SK-N-SH (cell line): Measurements from ENCODE around the gene STRIT1. TPM values are rescaled to one million over a fixed set of nuclear protein-coding genes. Genes with fewer than 3 reads are reported as not detected.

Experiments
- CTCF ChIA-PET: fragments of 300-600, 350-600 bp; formaldehyde crosslinking; extraction: SDS; loops from one replicate; lab custom pipeline; 2021; lab: Yijun Ruan, JAX
- POLR2A ChIA-PET: fragments of 350-600 bp; sonication (Branson Sonifier 250); formaldehyde crosslinking; extraction: SDS; loops from one replicate; lab custom pipeline; 2020; ENCODE audit warnings: antibody characterized with exemption, inconsistent platforms; lab: Yijun Ruan, JAX
- DNase-seq: peaks from one replicate; pipeline ENCODE4 v3.0.0; 2012
- H2AFZ ChIP-seq: fragments of 200-600 bp; sonication (generic); 2 replicates; pipeline ENCODE4 v1.8.1; 2016; ENCODE audit warnings: antibody characterized with exemption, mild to moderate bottlenecking, low read depth
- H3F3A ChIP-seq: fragments of 200-600 bp; sonication (generic); replicated peaks from 2 replicates; pipeline ENCODE3; 2016; ENCODE audit warnings: antibody characterized with exemption, mild to moderate bottlenecking; ENCODE audit not compliant: insufficient read depth
- H3K27ac ChIP-seq, 2 experiments: fragments of 200-500 bp in 1 of 2; fragments of 200-600 bp in 1 of 2; sonication (Bioruptor generic) in 1 of 2; sonication (generic), shearing (Covaris generic) in 1 of 2; 2 replicates each; pipeline versions ENCODE4 v1.5.1 to v1.6.1; 2014 to 2016; ENCODE audit warnings: low read depth in 2 of 2, inconsistent platforms in 1 of 2, low read length in 1 of 2, mild to moderate bottlenecking in 1 of 2, mixed read lengths in 1 of 2
- H3K27me3 ChIP-seq: fragments of 200-600 bp; sonication (generic), shearing (Covaris generic); 2 replicates; pipeline ENCODE4 v1.6.1; 2016; ENCODE audit warnings: mixed run types; ENCODE audit not compliant: insufficient read depth
- H3K36me3 ChIP-seq, 2 experiments: fragments of 200-500 bp in 1 of 2; fragments of 200-600 bp in 1 of 2; sonication (Bioruptor generic) in 1 of 2; sonication (generic) in 1 of 2; replicated peaks in 1 of 2; 2 replicates each; pipeline versions ENCODE3 to v1.5.1; 2014 to 2016; ENCODE audit warnings: low read length in 1 of 2, mild to moderate bottlenecking in 1 of 2; ENCODE audit not compliant: insufficient read depth in 2 of 2, control insufficient read depth in 1 of 2
- H3K4me1 ChIP-seq, 2 experiments: fragments of 200-500 bp in 1 of 2; fragments of 200-600 bp in 1 of 2; sonication (Bioruptor generic) in 1 of 2; sonication (generic), shearing (Covaris generic) in 1 of 2; 2 replicates each; pipeline versions ENCODE4 v1.5.1 to v1.6.1; 2014 to 2016; ENCODE audit warnings: low read depth in 1 of 2, low read length in 1 of 2, mixed run types in 1 of 2; ENCODE audit not compliant: insufficient read depth in 2 of 2, control insufficient read depth in 1 of 2
- H3K4me2 ChIP-seq: fragments of 200-600 bp; sonication (generic), shearing (Covaris generic); 2 replicates; pipeline ENCODE4 v1.6.1; 2017; ENCODE audit warnings: mixed run types
- H3K4me3 ChIP-seq, 2 experiments: fragments of 200-500 bp in 1 of 2; fragments of 200-600 bp in 1 of 2; sonication (Bioruptor generic) in 1 of 2; sonication (generic), shearing (Covaris generic) in 1 of 2; 2 replicates each; pipeline versions ENCODE4 v1.5.1 to v1.8.1; 2014 to 2016; ENCODE audit warnings: low read depth in 2 of 2, inconsistent platforms in 1 of 2, low read length in 1 of 2, mild to moderate bottlenecking in 1 of 2, mixed read lengths in 1 of 2, moderate library complexity in 1 of 2
- H3K79me2 ChIP-seq: fragments of 200-600 bp; sonication (generic); 2 replicates; pipeline ENCODE4 v1.8.1; 2017; ENCODE audit warnings: mild to moderate bottlenecking; ENCODE audit not compliant: insufficient read depth
- H3K9ac ChIP-seq: fragments of 200-600 bp; sonication (generic); 2 replicates; pipeline ENCODE4 v1.6.1; 2017; ENCODE audit warnings: mixed run types
- H3K9me2 ChIP-seq: fragments of 200-600 bp; sonication (generic); 2 replicates; pipeline ENCODE4 v1.6.1; 2017; ENCODE audit warnings: mixed run types
- H3K9me3 ChIP-seq: fragments of 200-600 bp; sonication (generic); 2 replicates; pipeline ENCODE4 v1.6.1; 2017; ENCODE audit warnings: mixed run types, mild to moderate bottlenecking, moderate library complexity
- H4K20me1 ChIP-seq: fragments of 200-600 bp; sonication (generic); 2 replicates; pipeline ENCODE4 v1.6.1; 2017; ENCODE audit warnings: mild to moderate bottlenecking, mixed run types; ENCODE audit not compliant: insufficient read depth
- CHD2 ChIP-seq: fragments of 150-350 bp; IDR thresholded peaks from 2 replicates; pipeline ENCODE4 v1.6.1; 2018; ENCODE audit warnings: low read length; ENCODE audit not compliant: partially characterized antibody
- EP300 ChIP-seq, 2 experiments: IDR thresholded peaks; 2 replicates each; pipeline versions ENCODE4 v1.4.0 to v1.6.1; 2012; ENCODE audit warnings: borderline replicate concordance in 1 of 2, low read depth in 1 of 2, low read length in 1 of 2
- FOXM1 ChIP-seq: IDR thresholded peaks from 2 replicates; pipeline ENCODE4 v1.4.0; 2012; ENCODE audit warnings: low read depth, mild to moderate bottlenecking
- GABPA ChIP-seq: IDR thresholded peaks from 2 replicates; pipeline ENCODE4 v1.4.0; 2012; ENCODE audit warnings: low read depth, mild to moderate bottlenecking
- IRF3 ChIP-seq: fragments of 150-350 bp; IDR thresholded peaks from 2 replicates; pipeline ENCODE4 v1.6.1; 2016; ENCODE audit warnings: mild to moderate bottlenecking, low read depth, low read length
- JUND ChIP-seq: IDR thresholded peaks from 2 replicates; pipeline ENCODE4 v1.4.0; 2012
- MEF2A ChIP-seq: IDR thresholded peaks from 2 replicates; pipeline ENCODE4 v1.4.0; 2012; ENCODE audit warnings: low read depth, borderline replicate concordance
- MXI1 ChIP-seq: IDR thresholded peaks from 2 replicates; pipeline ENCODE4 v1.6.1; 2012; ENCODE audit warnings: mild to moderate bottlenecking, low read depth, low read length, improper control_type of control experiment
- NFIC ChIP-seq: IDR thresholded peaks from 2 replicates; pipeline ENCODE4 v1.4.0; 2012; ENCODE audit warnings: borderline replicate concordance
- RAD21 ChIP-seq: IDR thresholded peaks from 2 replicates; pipeline ENCODE4 v1.6.1; 2012; ENCODE audit warnings: mild to moderate bottlenecking, low read length
- RCOR1 ChIP-seq: fragments of 150-350 bp; IDR thresholded peaks from 2 replicates; pipeline ENCODE4 v1.6.1; 2017; ENCODE audit warnings: antibody characterized with exemption, low read length
- REST ChIP-seq: IDR thresholded peaks from 2 replicates; pipeline ENCODE4 v1.6.1; 2012; ENCODE audit warnings: mild to moderate bottlenecking, low read depth, low read length, moderate library complexity
- RFX5 ChIP-seq: IDR thresholded peaks from 2 replicates; pipeline ENCODE4 v1.6.1; 2012; ENCODE audit warnings: mild to moderate bottlenecking, improper control_type of control experiment, low read length
- RXRA ChIP-seq: IDR thresholded peaks from 2 replicates; pipeline ENCODE4 v1.4.0; 2012; ENCODE audit warnings: low read depth, mild to moderate bottlenecking, borderline replicate concordance
- SIN3A ChIP-seq: IDR thresholded peaks from 2 replicates; pipeline ENCODE4 v1.6.1; 2012; ENCODE audit warnings: low read depth, mild to moderate bottlenecking, low read length, moderate library complexity, borderline replicate concordance
- TCF12 ChIP-seq: IDR thresholded peaks from 2 replicates; pipeline ENCODE4 v1.4.0; 2012
- USF2 ChIP-seq: fragments of 150-350 bp; IDR thresholded peaks from 2 replicates; pipeline ENCODE4 v1.6.1; 2017; ENCODE audit warnings: antibody characterized with exemption, low read length, low read depth, borderline replicate concordance
- WGBS: methylation state at CpG from one replicate; pipeline ENCODE4 v1.1.6; 2017; ENCODE audit warnings: low lambda C conversion rate; 5-methylcytosine and 5-hydroxymethylcytosine counted together
- polyA plus RNA-seq, 3 experiments: library from polyadenylated mRNA; depleted of rRNA; stranded (reverse); fragments of >200 nt; gene quantifications; 2 replicates each; pipeline ENCODE4 v1.2.3, GENCODE V29; 2012
- TF ChIP-seq, protein P1 (sequence below): IDR thresholded peaks from 2 replicates; pipeline ENCODE4 v1.4.0; 2012; ENCODE audit warnings: low read depth, borderline replicate concordance
- TF ChIP-seq, protein P2 (sequence below): IDR thresholded peaks from 2 replicates; pipeline ENCODE4 v1.4.0; 2012; ENCODE audit warnings: low read depth

STRIT1 gene
- polyA plus RNA-seq, 1 of the 3 experiments (the other 2 are of a cell fraction): not detected

DNA sequence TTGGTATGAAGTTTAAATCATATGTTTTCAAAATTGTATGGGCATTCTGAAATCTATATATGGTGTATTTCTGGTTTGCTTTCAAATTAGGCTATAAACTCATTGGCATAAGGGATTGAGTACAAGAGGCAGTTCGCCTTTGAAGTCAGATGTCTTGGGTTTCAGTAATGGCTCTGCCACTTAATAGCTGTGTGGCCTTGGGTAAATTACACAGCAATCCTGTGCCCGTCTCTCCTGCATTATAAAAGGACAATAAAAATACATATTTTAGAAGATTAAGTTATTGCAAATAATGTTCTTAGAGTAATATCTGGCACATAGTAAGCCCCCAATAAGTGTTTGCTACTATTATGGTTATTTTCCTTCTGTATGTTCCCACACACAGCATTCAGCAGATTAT lies 20.4 kb upstream of the STRIT1 start:
- TF ChIP-seq RXRA (no peak), REST (no peak), CHD2 (no peak), MEF2A (no peak), RFX5 (no peak), RCOR1 (no peak)
- TF ChIP-seq, protein P1, sequence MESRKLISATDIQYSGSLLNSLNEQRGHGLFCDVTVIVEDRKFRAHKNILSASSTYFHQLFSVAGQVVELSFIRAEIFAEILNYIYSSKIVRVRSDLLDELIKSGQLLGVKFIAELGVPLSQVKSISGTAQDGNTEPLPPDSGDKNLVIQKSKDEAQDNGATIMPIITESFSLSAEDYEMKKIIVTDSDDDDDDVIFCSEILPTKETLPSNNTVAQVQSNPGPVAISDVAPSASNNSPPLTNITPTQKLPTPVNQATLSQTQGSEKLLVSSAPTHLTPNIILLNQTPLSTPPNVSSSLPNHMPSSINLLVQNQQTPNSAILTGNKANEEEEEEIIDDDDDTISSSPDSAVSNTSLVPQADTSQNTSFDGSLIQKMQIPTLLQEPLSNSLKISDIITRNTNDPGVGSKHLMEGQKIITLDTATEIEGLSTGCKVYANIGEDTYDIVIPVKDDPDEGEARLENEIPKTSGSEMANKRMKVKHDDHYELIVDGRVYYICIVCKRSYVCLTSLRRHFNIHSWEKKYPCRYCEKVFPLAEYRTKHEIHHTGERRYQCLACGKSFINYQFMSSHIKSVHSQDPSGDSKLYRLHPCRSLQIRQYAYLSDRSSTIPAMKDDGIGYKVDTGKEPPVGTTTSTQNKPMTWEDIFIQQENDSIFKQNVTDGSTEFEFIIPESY: no peak
- no peaks in the 10 kb centered on the region for H3K4me1 ChIP-seq
- no peaks in the 10 kb centered on the region for H3K36me3 ChIP-seq
- H3K4me3 ChIP-seq: no peak overlapping the region
- no peaks in the 10 kb centered on the region; the same call in 1 of the 2 replicates for H3K9me2 ChIP-seq
- H3K27me3 ChIP-seq: no peaks in the 10 kb centered on the region
- WGBS: 80% methylated on average over 2 of the region's 2 CpGs
- CTCF ChIA-PET: interaction anchor here (0.6 to 1.1 kb wide), 2 partner anchors 9 to 332 kb away, joined by 4 to 5 read pairs; no protein-coding TSS in a partner anchor
- H3K27ac ChIP-seq: no peak overlapping the region
- no peaks in the 10 kb centered on the region for H3K9me3 ChIP-seq
- POLR2A ChIA-PET: no interaction called here
- no peak overlapping the region for H3K9ac ChIP-seq
- H2AFZ ChIP-seq: no peak overlapping the region
- DNase-seq: no peak
- H3F3A ChIP-seq: peaks cover 3% of the 10 kb centered on the region
- no peaks in the 10 kb centered on the region for H4K20me1 ChIP-seq
- no peak overlapping the region for H3K4me2 ChIP-seq
- H3K79me2 ChIP-seq: no peaks in the 10 kb centered on the region

DNA sequence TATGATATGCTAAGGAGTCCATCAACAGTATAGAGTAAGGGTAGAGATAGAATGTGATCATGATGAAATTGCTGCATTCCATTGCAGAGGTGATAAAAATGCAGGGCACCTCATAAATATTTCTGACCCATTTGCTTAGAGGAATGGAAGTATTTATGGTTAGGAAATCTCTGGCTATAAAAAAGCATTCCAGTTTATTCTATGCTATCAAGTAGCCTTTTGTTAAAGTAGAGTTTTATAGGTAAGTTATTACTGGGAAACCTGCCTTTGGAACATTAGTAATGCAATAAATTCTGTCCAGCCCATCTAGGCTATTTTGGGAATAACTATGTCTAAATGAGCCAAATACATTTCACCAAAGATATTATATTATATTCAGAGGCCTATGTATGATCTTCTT lies 19.8 kb upstream of the STRIT1 start:
- Histone ChIP-seq H3K9ac (no peak overlapping the region), H3K36me3 (no peaks in the 10 kb centered on the region), H3F3A (peaks cover 3% of the 10 kb centered on the region), H3K27ac (no peak overlapping the region), H3K27me3 (no peaks in the 10 kb centered on the region), H3K79me2 (no peaks in the 10 kb centered on the region), H3K4me3 (no peak overlapping the region), H3K4me2 (no peak overlapping the region), H4K20me1 (no peaks in the 10 kb centered on the region), H3K9me2 (no peaks in the 10 kb centered on the region; the same call in 1 of the 2 replicates), H3K9me3 (no peaks in the 10 kb centered on the region), H3K4me1 (no peaks in the 10 kb centered on the region; a peak in 1 of 4 replicates), H2AFZ (no peak overlapping the region)
- DNase-seq: no peak
- CTCF ChIA-PET: no interaction called here
- POLR2A ChIA-PET: no interaction called here
- TF ChIP-seq EP300 (IDR thresholded peaks at IDR 0.05; ENCODE audit: borderline replicate concordance in 1 of 2, low read depth in 1 of 2, low read length in 1 of 2) (no peak), GABPA (no peak), IRF3 (no peak), USF2 (no peak), TCF12 (no peak), MXI1 (no peak), CHD2 (no peak), FOXM1 (no peak), JUND (no peak), SIN3A (no peak), RAD21 (no peak), NFIC (no peak)
- TF ChIP-seq, protein P1: no peak
- TF ChIP-seq, protein P2, sequence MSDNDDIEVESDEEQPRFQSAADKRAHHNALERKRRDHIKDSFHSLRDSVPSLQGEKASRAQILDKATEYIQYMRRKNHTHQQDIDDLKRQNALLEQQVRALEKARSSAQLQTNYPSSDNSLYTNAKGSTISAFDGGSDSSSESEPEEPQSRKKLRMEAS: no peak
